GM10847 (cell line): ENCODE data around the gene BPIFA1.

Experiments used
- POLR2A ChIP-seq: IDR thresholded peaks from 2 replicates; pipeline ENCODE4 v1.6.1; 2011; ENCODE audit not compliant: insufficient read length; ENCODE audit errors: extremely low read depth

Gene BPIFA1

DNA sequence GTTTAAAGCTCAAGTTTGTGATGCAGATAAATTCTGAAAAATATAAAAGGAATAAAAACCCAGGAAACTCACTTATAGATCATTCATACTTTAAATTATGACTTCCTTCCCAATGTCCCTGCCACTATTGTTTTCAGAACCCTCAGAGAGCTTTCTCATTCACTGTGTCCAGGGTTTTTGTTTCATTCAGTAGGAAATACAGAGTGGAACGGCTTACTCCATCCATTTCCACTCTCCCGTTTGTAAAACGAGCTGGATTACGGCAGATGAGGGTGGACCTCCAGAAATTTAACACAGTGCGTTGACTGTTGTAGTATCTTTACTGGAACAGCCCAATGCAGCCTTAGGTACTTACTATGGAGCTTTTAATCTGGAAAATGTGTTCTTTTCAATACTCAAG lies 23.6 kb downstream of the BPIFA1 start:
- no peak for TF ChIP-seq POLR2A

DNA sequence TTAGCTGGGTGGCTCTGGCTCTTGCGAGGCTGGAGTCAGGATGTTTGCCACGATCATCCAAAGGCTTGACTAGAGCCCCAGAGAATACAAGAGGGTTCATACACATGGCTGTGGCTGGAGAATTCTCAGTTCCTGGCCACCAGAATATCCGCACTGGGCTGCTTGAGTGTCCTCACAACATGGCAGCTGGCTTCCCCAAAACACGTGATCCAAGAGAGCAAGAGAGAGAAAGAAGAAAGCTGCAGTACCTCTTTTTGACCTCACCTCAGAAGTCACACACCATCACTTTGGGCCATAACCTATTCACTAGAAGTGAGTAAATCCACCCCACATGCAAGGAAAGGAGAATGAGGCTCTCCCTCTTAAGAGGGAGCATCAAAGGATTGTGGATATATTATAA lies 25.7 kb downstream of the BPIFA1 start:
- TF ChIP-seq POLR2A, result no peak

DNA sequence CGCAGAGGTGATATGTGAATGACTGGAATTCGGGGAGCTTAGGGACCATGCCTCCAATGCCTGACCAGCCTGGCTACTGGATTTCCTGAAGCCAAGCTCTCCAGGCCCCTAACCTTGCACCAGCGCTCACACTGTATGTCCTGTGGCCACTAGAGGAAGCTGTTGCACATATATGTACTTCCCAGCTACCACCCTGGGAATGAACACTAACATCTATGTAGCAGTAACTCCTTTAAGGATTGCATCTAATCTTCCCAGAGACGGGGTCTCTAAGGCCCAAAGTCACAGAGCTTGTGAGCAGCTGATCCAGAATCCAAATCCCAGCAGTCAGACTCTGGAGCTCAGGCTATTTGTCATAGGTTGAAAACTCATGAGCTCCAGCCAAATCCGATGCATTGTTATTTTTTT lies 26.9 kb downstream of the BPIFA1 start:
- TF ChIP-seq POLR2A, result no peak

DNA sequence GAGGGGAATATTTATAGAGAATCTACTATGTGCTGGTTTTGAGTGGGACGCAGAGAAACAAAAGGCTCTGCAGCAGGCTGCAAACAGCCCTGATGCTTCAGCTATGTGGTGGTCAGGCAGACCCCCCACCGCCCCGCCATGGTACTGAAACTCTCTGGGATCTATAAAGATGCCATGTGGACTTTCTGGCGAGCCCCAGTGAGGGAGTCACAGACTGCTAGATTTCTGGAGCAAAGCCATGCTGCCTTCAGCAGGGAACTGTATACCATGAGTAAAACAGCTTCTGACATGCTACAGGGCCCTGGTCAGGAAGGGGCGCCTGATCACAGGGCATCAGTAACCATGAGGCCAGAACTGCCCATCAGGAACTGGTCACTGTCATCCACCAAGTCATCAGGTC lies 28.0 kb downstream of the BPIFA1 start:
- TF ChIP-seq POLR2A, result no peak

DNA sequence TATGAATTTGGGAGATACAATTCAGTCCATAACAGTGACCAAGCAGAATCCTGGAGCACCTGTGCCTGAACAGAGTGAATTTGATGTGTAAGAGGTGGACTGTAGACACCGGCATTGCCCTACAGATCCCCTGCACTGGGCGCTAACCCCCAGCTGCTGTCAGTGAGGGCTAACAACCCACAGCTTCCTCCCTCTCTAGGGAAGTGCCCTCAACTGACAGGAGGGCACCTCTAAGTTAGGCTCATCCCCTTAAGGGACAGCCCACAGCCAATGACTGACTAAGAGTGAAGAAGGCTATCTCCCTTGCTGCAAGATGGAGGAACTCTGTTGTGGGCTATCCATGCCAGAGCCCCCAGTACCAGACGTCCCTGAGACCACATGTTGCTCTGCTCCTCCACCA lies 31.9 kb downstream of the BPIFA1 start:
- TF ChIP-seq POLR2A, result no peak

DNA sequence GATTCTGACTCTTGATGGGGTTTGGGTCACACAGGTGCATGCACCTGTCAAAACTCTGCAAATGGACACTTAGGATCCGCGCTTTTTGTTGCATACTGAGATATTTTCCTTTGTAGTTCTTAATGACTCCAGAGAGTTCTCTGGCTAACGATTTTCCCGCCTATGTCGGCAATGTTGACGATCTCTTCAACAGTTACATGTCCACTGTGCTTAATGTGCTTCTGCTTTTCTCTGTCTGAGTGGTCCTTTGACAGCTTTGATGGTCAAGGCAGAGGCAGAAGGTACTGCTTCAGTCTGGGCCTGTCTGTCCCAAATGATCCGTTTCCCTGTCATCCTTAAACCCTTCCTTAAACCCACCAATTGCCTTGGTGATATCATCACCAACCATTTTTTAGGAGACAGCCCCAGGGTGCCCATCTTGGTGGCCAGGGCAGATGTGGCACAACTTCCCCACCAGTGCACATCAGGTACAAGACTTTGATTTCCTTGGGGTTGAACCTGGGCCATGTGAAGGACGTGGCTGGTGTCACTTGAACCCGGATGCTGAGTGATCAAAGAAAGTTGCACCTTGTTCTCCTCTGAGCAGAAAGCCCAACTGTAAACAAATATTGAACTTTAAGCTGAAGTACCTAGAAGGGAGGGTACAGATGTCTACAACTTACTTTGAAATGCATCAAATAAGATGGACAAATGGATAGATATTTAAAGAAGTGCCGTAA lies 36.5 kb downstream of the BPIFA1 start:
- TF ChIP-seq POLR2A, result no peak

DNA sequence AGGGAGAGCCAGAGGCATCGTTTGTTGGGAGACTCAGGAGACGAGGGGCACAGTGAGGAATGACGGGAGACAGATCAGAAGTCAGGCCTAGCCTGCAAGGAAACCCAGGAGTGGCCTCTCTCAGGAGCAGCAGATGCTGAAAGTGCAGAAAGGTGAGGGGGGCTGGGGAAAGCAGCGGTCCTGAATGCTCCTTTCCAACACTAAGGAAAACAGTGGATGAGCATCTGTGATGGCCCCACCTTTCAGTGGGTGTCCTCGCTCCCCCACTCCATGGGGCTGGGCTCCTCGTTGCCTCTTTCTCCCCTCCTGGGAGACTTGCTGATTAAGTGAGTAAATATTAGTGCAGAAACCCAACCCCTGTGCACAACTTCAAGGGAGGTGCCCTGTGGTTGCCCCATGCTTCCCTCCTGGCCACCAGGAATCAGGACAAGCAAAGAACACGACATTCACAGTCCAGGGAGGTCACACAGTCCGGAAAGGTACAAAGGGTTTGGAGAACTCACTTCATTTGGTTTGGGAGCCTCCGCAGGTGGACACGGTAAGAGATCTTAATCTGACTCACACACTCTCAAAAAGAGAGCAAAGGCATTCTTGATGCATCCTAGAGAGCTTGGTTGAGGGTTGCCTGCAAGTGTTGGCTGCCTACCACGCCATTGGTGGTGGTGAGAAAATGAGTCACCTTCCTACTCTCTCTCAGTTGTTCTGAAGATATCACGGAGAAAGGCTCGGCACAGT lies 37.5 kb downstream of the BPIFA1 start:
- no peak for TF ChIP-seq POLR2A

DNA sequence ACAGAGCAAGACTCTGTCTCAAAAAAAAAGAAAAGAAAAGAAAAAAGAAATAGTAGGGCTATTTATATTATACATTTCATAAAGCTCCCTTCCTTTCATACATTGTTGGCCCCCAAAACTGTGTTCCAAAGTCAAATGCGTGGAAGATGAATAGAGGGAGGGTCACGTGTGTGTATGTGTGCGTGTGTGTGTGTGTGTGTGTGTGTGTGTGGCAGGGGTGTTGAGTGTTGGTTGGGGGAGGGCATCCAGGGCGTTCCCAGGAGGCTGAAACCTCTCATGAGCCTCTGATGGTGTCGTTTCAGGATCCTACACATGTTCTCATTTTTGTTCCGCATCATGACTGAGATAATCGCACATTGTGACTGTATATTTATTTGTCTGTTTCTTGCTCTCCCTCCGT lies 39.4 kb downstream of the BPIFA1 start:
- TF ChIP-seq POLR2A, result no peak

DNA sequence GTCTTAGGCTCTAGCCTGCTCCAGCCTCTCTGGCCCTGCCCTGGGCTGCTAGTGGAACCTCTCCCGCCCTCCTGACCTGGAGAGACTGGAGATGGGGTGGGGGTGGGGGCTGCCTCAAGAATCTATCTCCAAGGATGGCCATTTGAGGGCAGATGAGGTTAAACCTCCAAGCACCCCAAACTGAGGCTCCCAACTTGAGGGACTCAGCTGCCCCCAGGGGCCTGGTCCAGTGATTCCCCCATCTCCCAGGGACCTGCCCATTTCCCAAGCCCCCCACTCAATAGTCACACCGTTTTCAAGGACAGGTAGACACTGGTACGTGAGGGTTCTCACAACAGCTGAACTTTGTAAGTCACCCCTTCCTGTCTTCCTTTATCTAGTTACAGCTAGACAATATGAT lies 40.1 kb downstream of the BPIFA1 start:
- TF ChIP-seq POLR2A, result no peak

DNA sequence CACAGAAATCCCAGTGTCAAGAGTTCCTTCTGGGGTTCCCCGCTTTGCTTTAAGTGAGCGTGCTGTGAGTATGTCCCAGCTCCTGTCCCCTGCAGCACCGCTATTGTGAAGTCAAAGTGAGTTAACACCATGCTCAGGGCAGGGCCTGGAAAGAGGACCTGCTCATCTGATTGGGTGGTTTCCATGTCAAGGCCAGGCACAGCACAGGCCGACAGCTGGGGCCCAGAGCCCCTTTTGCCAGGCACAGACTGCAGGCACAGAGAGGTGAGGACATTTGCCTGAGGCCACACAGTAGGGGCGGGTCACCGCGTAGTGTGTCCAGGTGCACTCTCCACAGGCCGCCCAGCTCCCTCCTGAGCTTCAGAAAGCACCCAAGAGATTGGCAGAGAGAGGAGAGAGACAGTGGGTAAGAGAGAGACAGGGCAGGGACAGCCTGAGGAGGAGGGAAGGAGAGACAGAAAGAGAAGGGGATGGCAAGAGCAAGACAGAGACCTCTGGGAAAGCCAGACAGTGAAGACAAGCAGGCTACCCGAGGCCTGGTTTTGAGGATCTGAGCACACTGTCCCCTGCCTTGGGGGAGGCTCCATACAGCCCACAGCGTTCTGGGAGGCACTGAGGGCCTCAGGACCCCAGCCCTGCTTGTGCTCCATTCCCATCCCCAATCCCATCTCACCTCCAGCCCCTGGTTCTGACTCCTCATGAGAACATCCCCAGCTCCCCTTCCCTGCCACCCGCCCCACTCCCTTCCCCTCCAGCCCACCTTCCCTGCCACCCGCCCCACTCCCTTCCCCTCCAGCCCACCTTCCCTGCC lies 40.7 kb downstream of the BPIFA1 start:
- no peak for TF ChIP-seq POLR2A

DNA sequence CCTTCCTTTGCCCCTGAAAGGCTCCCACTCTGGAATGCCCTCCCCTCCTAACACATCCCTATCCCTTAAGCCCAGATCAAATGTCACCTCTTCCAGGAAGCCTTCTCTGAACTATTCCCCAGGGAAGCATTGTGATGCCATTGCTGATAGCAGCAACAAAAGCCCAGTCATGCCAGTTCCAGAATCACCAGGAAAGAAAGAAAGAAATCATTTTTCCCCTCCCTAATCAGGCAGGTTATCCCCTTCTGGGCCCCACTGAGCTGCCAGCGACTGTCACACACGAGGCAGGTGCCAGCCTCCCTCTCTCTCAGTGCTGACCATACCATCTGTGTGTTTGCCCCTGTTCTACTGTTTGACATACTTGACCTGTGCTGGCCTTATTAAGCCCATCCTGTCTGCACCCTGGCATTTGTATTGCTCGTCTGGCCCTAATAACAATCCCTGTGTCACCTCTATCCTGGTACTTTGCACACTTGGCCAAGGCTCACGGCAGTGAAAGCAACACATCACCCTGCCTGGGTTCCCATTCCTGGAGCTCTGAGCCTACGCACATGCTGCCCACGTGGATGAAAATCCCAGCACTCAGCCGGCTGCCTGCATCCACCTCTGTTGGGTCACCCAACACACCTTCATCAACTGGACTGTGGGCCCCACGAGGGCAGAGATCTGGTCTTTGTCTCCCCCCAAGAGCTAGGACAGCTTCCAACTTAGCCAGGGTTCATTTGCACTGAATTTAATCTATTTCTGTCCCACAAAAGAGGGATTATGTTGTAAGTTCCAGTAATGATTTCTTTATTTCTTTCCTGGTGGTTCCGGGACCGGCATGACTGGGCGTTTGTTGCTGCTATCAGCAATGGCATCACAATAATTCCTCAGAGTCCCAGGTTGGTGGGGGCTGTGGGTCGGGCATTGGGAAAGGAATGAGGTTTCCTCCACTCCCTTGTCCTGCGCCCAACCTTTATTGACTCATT lies 42.0 kb downstream of the BPIFA1 start:
- TF ChIP-seq POLR2A, result no peak

DNA sequence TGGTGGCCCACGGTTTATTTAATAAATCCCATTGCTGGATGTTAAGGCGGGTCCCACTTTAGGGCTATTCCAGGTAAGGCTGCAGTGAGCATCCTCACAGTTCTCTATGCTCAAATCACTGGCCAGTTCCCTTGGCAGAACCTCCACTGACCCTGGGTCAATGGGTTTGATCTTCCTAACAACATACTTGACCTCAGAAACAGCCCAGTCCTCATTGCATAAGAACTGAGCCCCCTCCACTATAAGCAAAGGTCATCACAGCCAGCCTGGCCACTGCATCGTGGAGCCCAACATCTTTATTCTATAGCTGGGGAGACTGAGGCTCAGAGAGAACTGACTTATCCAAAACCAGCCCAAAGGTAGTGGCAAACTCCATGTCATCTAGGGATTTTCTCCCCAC lies 42.9 kb downstream of the BPIFA1 start:
- no peak for TF ChIP-seq POLR2A

DNA sequence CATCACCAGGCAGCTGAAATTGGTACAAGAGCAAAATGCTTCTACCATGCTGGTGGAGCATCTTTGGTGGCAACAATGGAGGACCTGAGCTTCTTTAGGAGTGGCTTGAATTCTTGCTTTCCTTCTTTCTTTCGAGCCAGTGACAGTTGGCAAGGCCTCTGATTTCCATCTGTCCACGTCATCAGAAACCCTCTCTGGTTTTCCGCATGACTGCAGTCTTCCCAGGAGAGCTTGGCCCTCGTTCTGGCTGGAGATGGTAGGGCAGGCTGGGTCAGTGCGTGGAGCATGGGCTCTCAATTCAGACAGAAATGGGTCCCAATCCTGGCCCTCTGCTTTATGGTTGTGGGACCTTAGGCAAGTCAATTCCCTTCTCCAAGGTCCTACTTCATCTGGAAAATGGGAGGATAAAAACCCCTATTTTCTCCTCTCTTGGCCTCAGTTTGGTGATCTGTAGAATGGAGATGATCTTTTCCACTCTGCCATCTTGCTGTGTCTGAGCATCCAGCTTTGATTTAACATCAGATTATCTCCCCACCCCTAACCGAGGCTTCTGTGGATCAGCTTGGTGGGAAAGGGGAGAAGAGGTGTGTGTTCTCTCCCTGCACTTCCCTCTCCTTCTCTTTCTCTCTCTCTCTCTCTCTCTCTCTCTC lies 43.6 kb downstream of the BPIFA1 start:
- TF ChIP-seq POLR2A, result no peak

DNA sequence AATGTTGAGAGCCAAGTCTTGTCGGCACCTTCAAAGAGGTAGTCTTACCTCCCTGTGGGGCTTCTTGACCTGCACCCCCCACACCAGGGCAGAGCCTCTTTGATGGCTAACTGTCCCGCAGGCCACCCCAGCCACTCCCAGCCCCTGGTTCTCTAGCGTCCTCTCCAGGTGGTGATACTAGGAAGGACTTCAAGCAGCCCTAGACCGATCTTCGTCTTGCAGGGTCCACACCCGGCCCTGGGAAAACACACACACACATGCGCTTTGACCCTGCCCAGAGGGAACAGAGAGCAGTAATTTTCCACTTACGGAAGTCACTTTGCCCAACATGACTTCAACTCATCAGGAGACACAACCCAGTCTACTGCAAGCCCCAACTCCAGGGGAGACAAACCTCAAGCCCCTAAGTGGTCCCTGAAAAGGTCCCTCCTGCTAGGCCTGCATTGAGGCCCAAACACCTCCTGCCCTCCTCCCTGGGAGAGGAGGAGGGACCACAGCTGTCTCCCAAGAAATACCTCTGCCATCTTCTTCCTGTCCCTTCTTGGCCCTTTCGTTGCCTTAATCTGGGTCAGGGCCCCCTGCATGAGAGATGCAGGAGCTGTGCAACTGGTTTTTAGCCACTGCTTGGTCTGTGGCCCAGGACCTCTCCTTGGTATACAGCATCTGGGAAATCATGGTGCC lies 44.3 kb downstream of the BPIFA1 start:
- TF ChIP-seq POLR2A, result no peak
